GM12878 (cell line): ENCODE results near the gene AFF2. TPM values are rescaled to one million over a fixed set of nuclear protein-coding genes. Genes with fewer than 3 reads are reported as not detected.

ENCODE experiments used
- ATAC-seq: fragments of 200-7000 bp; cut with Tn5 transposase; 3 replicates; pipeline ENCODE4 v1.9.1; 2020; ENCODE audit warnings: mild to moderate bottlenecking, moderate library complexity
- BruUV-seq: library from RNA; stranded (reverse); fragments of 400-500 nt; replicated peaks from 2 replicates; lab custom pipeline; 2021; lab: Mats Ljungman, UMichigan
- CTCF ChIA-PET: fragments of 300-600 bp; sonication (Branson Sonifier 250); formaldehyde crosslinking; extraction: SDS; loops from one replicate; lab custom pipeline; 2021; ENCODE audit warnings: inconsistent platforms; lab: Yijun Ruan, JAX
- POLR2A ChIA-PET: fragments of 350-600 bp; formaldehyde crosslinking; extraction: SDS; loops from one replicate; lab custom pipeline; 2021; ENCODE audit warnings: inconsistent platforms; lab: Charles Lee
- RAD21 ChIA-PET: fragments of 300-600 bp; sonication (Branson Sonifier 250); formaldehyde crosslinking; loops from one replicate; lab custom pipeline; 2023; ENCODE audit warnings: antibody characterized with exemption; ENCODE audit not compliant: unreplicated experiment; lab: Charles Lee
- SMC1A ChIA-PET: fragments of 300-600 bp; sonication (Branson Sonifier 250); formaldehyde crosslinking; loops from one replicate; lab custom pipeline; 2023; ENCODE audit not compliant: unreplicated experiment, uncharacterized antibody; lab: Charles Lee
- DNase-seq: peaks from one replicate; pipeline ENCODE4 v3.0.0-alpha.2; 2011; ENCODE audit warnings: low read depth, low spot score
- FAIRE-seq: peaks from 3 replicates; lab custom pipeline; 2011; peaks lifted over from hg19 to GRCh38; lab: Jason Lieb, UNC
- H2AFZ ChIP-seq: 2 replicates; pipeline ENCODE4 v1.6.0; 2011; ENCODE audit warnings: low read depth, low read length, control low read depth; ENCODE audit not compliant: control insufficient read depth
- H3K27ac ChIP-seq: 2 replicates; pipeline ENCODE4 v1.5.1; 2011; ENCODE audit warnings: control low read depth; ENCODE audit not compliant: control insufficient read depth, insufficient read depth
- H3K27me3 ChIP-seq, 2 experiments: replicated peaks in 1 of 2; 2 replicates each; pipeline versions ENCODE4 v1.6.0 to v1.6.1; 2011; ENCODE audit warnings: low read length in 1 of 2; ENCODE audit not compliant: control insufficient read depth in 2 of 2, insufficient read depth in 2 of 2
- H3K36me3 ChIP-seq, 2 experiments: 2 replicates each; pipeline ENCODE4 v1.5.1; 2011; ENCODE audit warnings: low read length in 1 of 2; ENCODE audit not compliant: control insufficient read depth in 2 of 2, insufficient read depth in 2 of 2
- H3K4me1 ChIP-seq: 2 replicates; pipeline ENCODE4 v1.6.1; 2011; ENCODE audit warnings: mild to moderate bottlenecking, low read length, moderate library complexity, mixed read lengths; ENCODE audit not compliant: control insufficient read depth, insufficient read depth
- H3K4me2 ChIP-seq: 2 replicates; pipeline ENCODE4 v1.6.0; 2011; ENCODE audit warnings: control low read depth; ENCODE audit not compliant: control insufficient read depth, insufficient read depth
- H3K4me3 ChIP-seq: fragments of 200-600 bp; sonication (generic); 2 replicates; pipeline ENCODE4 v1.5.1; 2016
- H3K79me2 ChIP-seq: 2 replicates; pipeline ENCODE4 v1.6.0; 2011; ENCODE audit warnings: low read length; ENCODE audit not compliant: control insufficient read depth, insufficient read depth
- H3K9ac ChIP-seq: 2 replicates; pipeline ENCODE4 v1.8.0; 2011; ENCODE audit warnings: low read length, control low read depth, mixed read lengths; ENCODE audit not compliant: control insufficient read depth, insufficient read depth
- H3K9me3 ChIP-seq: replicated peaks from 3 replicates; pipeline ENCODE4 v1.5.1; 2011; ENCODE audit warnings: mild to moderate bottlenecking, low read length; ENCODE audit not compliant: control insufficient read depth, insufficient read depth
- H4K20me1 ChIP-seq: 2 replicates; pipeline ENCODE4 v1.6.0; 2011; ENCODE audit not compliant: control insufficient read depth, insufficient read depth
- CHD1 ChIP-seq: IDR thresholded peaks from 2 replicates; pipeline ENCODE4 v1.6.1; 2012; ENCODE audit warnings: low read depth, low read length, improper control_type of control experiment
- CREB1 ChIP-seq: IDR thresholded peaks from 2 replicates; pipeline ENCODE4 v1.6.1; 2012; ENCODE audit warnings: low read depth, mild to moderate bottlenecking, inconsistent platforms
- E2F4 ChIP-seq: IDR thresholded peaks from 2 replicates; pipeline ENCODE4 v1.6.1; 2012; ENCODE audit warnings: low read depth, low read length, improper control_type of control experiment
- ESRRA ChIP-seq: IDR thresholded peaks from 2 replicates; pipeline ENCODE4 v1.6.1; 2012; ENCODE audit warnings: mild to moderate bottlenecking, low read length, improper control_type of control experiment
- ETV6 ChIP-seq, 2 experiments: fragments of 450-650 bp in 1 of 2; IDR thresholded peaks in 1 of 2; conservative IDR thresholded peaks in 1 of 2; 2 replicates each; pipeline ENCODE4 v1.6.1; 2014; ENCODE audit warnings: antibody characterized with exemption in 1 of 2, borderline replicate concordance in 1 of 2, low read depth in 1 of 2, mild to moderate bottlenecking in 1 of 2, moderate library complexity in 1 of 2
- HDGF ChIP-seq: fragments of 450-650 bp; IDR thresholded peaks from 2 replicates; pipeline ENCODE4 v1.6.1; 2016; ENCODE audit warnings: antibody characterized with exemption
- MYC ChIP-seq: IDR thresholded peaks from 2 replicates; pipeline ENCODE4 v1.6.1; 2011; ENCODE audit warnings: mild to moderate bottlenecking, low read length, moderate library complexity, inconsistent platforms; ENCODE audit not compliant: insufficient read depth, insufficient replicate concordance, insufficient read length, severe bottlenecking
- NR2C2 ChIP-seq: IDR thresholded peaks from 2 replicates; pipeline ENCODE4 v1.6.1; 2011; ENCODE audit warnings: borderline replicate concordance, low read depth; ENCODE audit not compliant: control insufficient read depth, insufficient read length
- NRF1 ChIP-seq: conservative IDR thresholded peaks from 2 replicates; pipeline ENCODE4 v1.6.1; 2011; ENCODE audit warnings: mild to moderate bottlenecking, low read depth, low read length, improper control_type of control experiment
- RAD51 ChIP-seq: fragments of 450-650 bp; IDR thresholded peaks from 2 replicates; pipeline ENCODE4 v1.6.1; 2016; ENCODE audit warnings: moderate library complexity, mild to moderate bottlenecking, inconsistent platforms
- SIN3A ChIP-seq: IDR thresholded peaks from 2 replicates; pipeline ENCODE4 v1.6.1; 2012; ENCODE audit warnings: low read depth, low read length, improper control_type of control experiment
- STAT3 ChIP-seq: IDR thresholded peaks from 2 replicates; pipeline ENCODE4 v1.6.1; 2011; ENCODE audit warnings: low read depth, low read length, improper control_type of control experiment
- ZSCAN29 ChIP-seq: fragments of 450-650 bp; IDR thresholded peaks from 2 replicates; pipeline ENCODE4 v1.6.1; 2017; ENCODE audit warnings: mild to moderate bottlenecking, moderate library complexity
- WGBS: methylation state at CpG from one replicate; pipeline ENCODE4 v1.1.6; 2016; ENCODE audit warnings: low lambda C conversion rate; ENCODE audit not compliant: insufficient replicate concordance, insufficient coverage; ENCODE audit errors: missing lambda C conversion rate; 5-methylcytosine and 5-hydroxymethylcytosine counted together
- in situ Hi-C: fragments of 300-500 bp; cut with MboI; formaldehyde crosslinking; loops from 9 replicates; pipeline ENCODE4 v1.14.3; 2018; ENCODE audit warnings: mixed read lengths
- intact Hi-C: fragments of 100-400 bp; cut with micrococcal nuclease; formaldehyde crosslinking; loops from one replicate; pipeline ENCODE4 v1.14.2; 2022; ENCODE audit not compliant: unreplicated experiment
- polyA plus RNA-seq, 11 experiments: library from polyadenylated mRNA; depleted of rRNA in 4 of 11; unstranded in 6 of 11; stranded (reverse) in 5 of 11; fragments of >200 nt; fragmentation: Nextera tagmentation in 4 of 11; fragmentation: Illumina TruSeq in 1 of 11; extraction: Ambion mirVana in 4 of 11; extraction: Trizol in 1 of 11; gene quantifications; 1 replicate in 1 of 11; 2 replicates in 10 of 11; pipeline versions ENCODE4 v1.2.1 to v1.2.3, GENCODE V29; 2011 to 2016; ENCODE audit warnings: inconsistent platforms in 2 of 11, missing spikeins in 2 of 11, low read depth in 1 of 11
- total RNA-seq, 4 experiments: library from RNA; depleted of rRNA in 3 of 4; stranded (reverse); fragments of >200 nt in 3 of 4; fragmentation: Illumina TruSeq in 1 of 4; extraction: Trizol in 1 of 4; gene quantifications; 2 replicates each; pipeline versions ENCODE4 v1.2.1 to v1.2.3, GENCODE V29; 2013 to 2021

The AFF2 gene
- total and polyA plus RNA-seq, 10 of the 15 experiments (the other 5 are each of a cell fraction or from before 2014, with no cell fraction given), result under 0.01 to 0.03 TPM; not detected in 8

GRCh38 chrX:148768296-148768695 is 267.9 kb downstream of the AFF2 start:
- no peak for TF ChIP-seq CREB1
- no peak for TF ChIP-seq NR2C2
- no peak for TF ChIP-seq ZSCAN29
- TF ChIP-seq E2F4, result no peak
- TF ChIP-seq NRF1, result no peak
- RAD21 ChIA-PET, result no interaction called here
- H3K27me3 ChIP-seq, result no peaks in the 10 kb centered on the region
- H2AFZ ChIP-seq, result no peak overlapping the region
- intact Hi-C loops (no loop called here), in situ Hi-C loops (no loop called here)
- H3K4me3 ChIP-seq, result no peak overlapping the region
- H4K20me1 ChIP-seq, result no peaks in the 10 kb centered on the region
- FAIRE-seq (no peak), DNase-seq (no peak), ATAC-seq (no peak)
- no peaks in the 10 kb centered on the region for H3K36me3 ChIP-seq
- SMC1A ChIA-PET, result interaction anchor here (0.5 kb wide), 1 partner anchor 77 kb away, joined by 4 read pairs; no protein-coding TSS in a partner anchor
- no peak overlapping the region for H3K27ac ChIP-seq
- H3K4me1 ChIP-seq, result no peaks in the 10 kb centered on the region
- 19% methylated on average over 3 of the region's 3 CpGs for WGBS
- BruUV-seq, result no TSS peak
- no peaks in the 10 kb centered on the region for H3K79me2 ChIP-seq
- CTCF ChIA-PET, result no interaction called here
- H3K9ac ChIP-seq, result no peak overlapping the region
- H3K9me3 ChIP-seq, result no peaks in the 10 kb centered on the region
- POLR2A ChIA-PET, result no interaction called here
- H3K4me2 ChIP-seq, result no peak overlapping the region

GRCh38 chrX:148771440-148771839 is 271.0 kb downstream of the AFF2 start:
- no peak overlapping the region for H3K4me3 ChIP-seq
- SMC1A ChIA-PET, result no interaction called here
- no peaks in the 10 kb centered on the region for H3K27me3 ChIP-seq
- no peak for TF ChIP-seq E2F4
- no peak for TF ChIP-seq RAD51
- no peak for TF ChIP-seq ETV6 (conservative IDR thresholded peaks at IDR 0.05 in 1 of 2, IDR thresholded peaks at IDR 0.05 in 1 of 2; ENCODE audit: borderline replicate concordance in 1 of 2, low read depth in 1 of 2)
- no peak for TF ChIP-seq CHD1
- no peak for TF ChIP-seq STAT3
- no peak for TF ChIP-seq SIN3A
- TF ChIP-seq HDGF, result no peak
- no peak for TF ChIP-seq MYC
- no peak for TF ChIP-seq ESRRA
- FAIRE-seq (no peak), ATAC-seq (no peak), DNase-seq (no peak)
- H2AFZ ChIP-seq, result no peak overlapping the region
- no peaks in the 10 kb centered on the region for H4K20me1 ChIP-seq
- no peak overlapping the region for H3K9ac ChIP-seq
- H3K79me2 ChIP-seq, result no peaks in the 10 kb centered on the region
- POLR2A ChIA-PET, result no interaction called here
- H3K9me3 ChIP-seq, result no peaks in the 10 kb centered on the region
- no peaks in the 10 kb centered on the region for H3K4me1 ChIP-seq
- in situ Hi-C loops (no loop called here), intact Hi-C loops (no loop called here)
- H3K36me3 ChIP-seq, result no peaks in the 10 kb centered on the region
- H3K4me2 ChIP-seq, result no peak overlapping the region
- RAD21 ChIA-PET, result no interaction called here
- H3K27ac ChIP-seq, result no peak overlapping the region
- BruUV-seq, result no TSS peak
- CTCF ChIA-PET, result no interaction called here
